DMS153 treated with DMSO at 0.1 percent for 48 hours (cell line): ENCODE data around the gene HS6ST1.

Experiments
- DNase-seq: peaks from one replicate; lab custom pipeline; 2025; ENCODE audit not compliant: unreplicated experiment; lab: John Stamatoyannopoulos, UW

The HS6ST1 gene

DNA sequence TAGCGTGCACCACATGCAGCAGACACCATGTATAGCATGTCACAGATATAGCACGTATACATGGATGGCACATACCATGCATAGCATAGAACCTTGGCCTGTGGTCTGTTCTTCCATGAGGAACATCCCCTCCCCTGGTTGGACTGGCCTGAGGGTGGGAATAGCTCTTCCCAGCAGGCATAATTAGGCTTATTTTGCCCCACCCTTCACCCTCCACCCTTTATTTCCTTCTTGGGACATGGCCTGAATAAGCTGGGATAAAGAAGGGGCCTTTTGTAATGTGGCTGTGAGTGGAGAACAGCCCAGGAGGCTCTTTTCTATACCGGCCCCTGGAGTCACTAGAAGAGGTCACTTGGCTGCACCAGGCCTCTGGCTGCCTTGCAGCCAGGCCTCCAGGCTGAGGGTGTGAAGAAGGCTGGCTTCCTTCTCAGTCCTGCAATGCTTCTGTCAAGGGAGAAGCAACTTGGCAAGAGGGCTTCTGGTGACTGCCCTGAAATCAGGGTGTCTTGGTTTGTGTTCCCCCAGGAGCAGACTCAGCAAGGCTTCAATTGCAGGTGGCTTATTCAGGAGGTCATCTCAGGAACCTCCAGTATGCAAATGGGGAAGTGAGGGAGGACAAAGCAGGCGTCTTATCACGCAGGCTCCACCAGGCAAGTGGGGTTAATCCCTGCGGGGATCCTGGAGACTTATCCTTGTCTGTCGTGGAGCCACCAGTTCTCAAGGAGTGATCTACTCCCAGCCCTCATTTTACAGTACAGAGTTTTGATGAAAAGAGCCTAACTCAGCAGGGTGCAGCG, 68.2 kb downstream of the HS6ST1 start:
- no peak for DNase-seq

DNA sequence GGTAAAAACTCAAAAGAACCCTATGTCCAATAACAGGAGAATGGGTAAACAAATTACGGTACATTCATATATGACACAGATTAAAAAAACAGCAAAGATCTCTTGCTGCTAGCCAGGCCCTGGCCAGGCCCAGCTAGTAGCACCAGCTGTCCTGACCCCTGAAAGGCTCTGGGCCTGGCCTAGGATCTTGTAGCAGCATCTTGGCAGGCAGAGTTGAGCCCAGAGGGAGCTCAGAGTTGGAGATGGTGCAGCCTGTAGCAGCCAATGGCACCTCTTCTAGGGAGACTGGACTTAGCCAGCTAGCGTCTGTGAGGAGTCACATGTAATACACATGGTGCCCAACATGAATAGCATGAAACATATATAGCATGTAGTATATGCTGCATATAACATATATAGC, 69.1 kb downstream of the HS6ST1 start:
- no peak for DNase-seq

DNA sequence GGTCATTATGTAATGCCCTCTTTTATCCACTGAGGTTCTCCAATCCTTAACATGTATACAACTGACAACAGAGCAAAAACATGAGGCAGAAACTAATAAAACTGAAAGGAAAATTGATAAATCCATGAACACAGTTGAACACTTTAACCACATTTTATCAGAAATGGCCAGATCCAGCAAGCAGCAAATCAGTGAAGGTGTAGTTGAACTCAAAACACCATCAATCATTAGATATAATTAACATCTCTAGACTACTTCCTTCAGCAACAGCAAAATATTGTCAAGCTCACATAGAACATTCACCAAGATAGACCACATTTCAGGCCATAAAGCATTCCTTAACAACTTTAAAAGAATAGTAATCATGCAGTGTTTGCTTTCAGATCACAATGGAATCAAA, 72.9 kb downstream of the HS6ST1 start:
- DNase-seq, result no peak

DNA sequence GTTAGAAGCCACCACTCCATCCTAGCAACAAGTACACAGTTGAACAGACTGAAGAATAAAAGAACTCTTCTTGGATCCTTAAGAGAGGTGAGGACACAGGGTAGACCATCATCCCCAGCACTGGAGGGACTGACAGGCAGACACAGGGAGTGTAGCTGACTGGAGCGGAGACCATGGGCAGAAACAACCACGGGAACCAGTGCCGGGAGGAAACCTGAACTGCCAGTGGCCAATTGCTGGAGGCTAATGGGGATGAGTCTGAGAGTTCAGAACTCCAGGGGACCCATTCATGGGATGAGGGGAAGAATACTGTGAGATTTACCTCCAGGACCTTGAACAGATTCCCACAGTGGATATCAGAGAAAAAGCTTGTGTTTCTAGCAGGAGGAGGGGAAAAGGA, 76.8 kb downstream of the HS6ST1 start:
- no peak for DNase-seq

DNA sequence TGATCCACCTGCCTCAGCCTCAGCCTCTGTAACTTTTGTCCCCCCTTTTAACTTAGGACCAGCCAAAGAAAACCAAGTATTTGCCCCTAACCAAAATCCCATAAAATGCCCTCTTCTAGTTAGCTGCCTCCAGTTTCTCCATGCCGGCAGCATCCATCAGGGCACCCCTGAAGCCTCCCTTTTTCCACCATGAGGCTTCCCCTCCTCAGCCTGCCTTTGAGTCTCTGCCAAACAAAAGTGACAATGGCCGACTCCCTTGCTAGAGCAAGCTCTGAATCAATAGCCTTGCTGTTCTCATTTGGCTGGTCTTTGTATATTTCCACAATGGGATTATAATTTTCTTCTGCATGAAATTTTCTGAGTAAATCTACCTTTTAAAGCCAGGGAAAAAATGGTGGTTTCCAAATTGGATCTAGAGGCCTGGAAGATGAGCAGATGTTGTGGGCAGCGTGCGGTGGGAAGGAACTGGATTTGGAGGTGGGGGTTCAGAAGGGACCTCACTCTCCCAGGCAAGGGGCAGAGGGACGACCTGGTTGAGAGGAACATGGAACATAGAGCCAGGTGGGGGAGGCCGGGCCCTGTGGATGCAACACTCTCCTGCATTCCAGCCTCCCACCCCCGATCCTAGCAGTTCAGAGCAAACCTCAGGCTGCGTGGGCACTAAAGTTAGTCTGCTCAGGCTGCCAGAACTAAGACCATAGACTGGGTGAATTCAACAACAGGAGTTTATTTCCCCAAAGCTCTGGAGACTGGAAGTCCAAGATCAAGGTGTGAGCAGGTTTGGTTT, 80.6 kb downstream of the HS6ST1 start:
- DNase-seq, result no peak

DNA sequence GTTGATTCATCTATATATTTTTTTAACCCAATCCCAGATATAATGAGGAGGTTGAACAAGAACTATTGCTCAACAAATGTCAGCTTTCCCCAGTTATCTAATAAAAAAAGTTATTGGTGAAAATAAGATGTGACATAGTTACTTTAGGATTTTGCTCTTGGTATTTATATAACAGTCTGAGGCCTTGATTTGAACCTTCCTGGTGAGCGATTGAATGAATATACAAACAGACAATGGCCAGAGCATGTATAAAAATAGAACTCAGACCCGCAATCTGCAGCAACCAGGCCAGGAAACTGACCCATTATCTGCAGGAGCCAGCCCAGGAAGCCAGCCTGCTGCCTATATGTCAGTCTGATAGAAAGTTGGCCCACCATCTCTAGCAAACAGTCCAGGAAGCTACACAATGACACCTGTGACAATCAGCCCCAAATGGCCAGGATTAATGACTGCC, 81.6 kb downstream of the HS6ST1 start:
- no peak for DNase-seq

DNA sequence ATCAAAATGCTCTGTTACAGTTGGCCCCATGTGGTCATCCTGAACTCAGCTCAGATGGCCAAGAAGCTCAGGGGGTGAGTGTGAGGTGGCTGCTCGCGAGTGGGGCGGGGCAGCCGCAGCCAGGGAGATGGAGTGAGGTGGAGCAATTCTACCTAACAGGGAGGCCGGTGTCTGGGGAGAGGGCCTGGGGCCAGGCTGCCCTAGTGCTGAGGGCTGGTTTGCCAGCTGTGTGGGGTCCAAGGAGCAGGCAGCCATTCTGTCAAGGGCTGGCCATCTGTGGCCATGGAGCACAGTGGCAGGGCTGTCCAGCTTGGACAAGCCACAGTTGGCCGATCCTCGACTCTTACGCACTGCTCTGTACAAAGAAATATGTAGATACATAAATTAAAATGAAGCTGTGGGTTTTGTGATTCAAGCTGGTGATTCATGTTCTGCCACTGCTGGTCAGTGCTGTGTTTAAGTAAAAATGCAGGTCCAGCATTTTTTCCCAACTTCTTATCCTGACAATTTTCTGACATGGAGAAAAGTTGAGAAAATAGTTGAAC, 82.1 kb downstream of the HS6ST1 start:
- DNase-seq, result no peak

DNA sequence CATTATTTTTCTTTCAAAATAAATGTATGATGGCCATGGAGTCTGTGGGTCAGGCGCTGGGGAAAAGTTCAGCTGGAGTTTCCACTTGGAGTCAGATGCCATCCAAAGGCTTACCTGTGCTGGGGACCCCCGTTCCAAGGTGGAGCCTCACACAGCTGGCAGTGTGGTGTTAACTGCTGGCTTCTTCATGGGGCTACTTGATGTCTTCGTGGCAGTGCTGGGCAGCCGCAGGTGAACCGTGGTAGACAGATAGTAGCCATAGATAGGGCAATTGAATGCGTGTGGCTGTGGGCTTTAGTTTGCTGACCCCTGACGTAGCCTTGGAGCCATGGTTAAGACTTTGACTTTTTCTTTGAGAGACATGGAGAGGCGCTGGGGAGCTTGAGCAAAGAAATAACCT, 83.1 kb downstream of the HS6ST1 start:
- DNase-seq, result no peak

DNA sequence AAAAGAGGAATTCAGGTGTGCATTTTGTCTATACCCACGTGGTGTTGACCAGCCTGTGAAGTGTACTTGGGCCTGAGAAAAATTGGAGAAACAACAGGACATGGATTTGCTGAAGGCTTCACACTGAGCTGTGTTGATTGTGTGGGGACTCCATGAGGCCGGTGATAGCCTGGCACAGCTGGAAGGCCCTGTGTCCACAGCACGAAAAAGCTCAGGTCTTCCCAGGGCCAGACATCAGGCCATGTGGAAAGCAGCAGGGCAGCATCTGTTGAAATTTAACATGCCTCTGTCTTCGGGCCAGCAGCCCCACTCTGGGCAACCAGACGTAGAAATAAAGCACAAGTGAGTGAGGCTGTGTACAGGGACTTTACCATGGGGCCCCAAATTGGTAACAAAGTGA, 84.1 kb downstream of the HS6ST1 start:
- no peak for DNase-seq

DNA sequence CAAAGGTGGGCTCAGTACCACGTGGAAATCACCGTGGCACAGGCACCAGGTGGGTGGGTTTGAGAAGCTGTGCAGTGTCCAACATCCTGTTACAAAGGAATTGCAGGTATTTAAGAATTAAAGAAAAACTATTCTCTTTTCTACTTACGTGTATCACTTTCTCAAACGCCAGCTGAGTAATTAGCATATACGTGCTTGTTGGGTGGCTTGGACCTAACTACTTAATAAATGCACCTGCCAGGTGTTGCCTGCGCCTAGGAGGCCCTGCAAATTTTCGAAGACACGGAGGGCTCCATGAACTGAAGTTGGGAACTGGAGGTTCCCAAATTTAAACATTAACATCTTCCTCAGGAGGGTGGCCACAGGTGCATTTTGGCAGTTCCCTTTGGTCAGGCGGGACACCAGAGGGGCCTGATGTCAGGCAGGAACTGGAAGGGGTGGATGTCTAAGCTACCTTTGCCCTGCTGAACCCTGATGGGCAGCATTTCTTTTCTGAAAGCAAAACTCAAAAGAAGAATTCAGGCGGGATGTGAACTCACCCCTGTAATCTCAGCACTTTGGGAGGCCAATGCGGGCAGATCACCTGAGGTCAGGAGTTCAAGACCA, 84.8 kb downstream of the HS6ST1 start:
- DNase-seq, result no peak

DNA sequence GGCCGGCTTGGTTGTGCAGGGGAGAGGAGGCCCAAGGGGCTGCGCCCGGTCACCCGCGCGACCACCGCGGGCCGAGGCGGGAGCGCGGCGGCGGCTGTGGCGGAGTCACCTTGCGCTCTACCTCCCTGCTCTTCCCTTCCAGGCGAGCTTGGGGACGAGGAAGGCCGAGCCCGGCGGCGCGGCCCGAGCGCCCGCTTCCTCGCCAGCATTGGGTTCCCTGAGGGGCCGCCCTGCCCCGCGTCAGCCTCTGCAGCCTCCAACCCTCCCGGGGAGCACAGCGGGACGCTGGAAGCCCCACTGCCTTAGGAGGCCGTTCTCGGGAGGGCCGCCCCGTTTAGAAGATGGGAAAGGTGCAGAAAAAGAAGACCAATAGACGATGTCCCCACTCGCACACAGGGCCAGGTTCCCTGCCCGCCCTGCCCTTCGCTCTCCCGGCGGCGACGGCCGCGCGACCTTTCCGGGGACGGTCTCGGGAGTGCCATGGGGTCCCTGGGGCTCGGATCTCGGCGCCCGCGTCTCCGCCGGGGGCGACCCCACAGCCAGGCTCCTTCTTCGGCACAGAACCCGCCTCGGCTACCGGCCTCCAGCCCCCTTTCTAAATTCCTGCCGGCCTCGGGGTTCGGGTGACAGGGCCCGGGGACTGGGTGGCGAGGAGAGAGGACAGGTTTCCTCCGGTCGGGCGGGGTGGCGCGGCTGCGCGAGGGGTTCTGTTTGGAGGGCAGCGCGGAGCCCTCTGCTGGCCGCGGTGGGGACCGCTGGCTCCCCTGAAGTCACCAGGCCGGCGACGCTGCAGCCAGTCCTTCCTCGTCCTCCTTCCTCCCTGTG, 85.5 kb downstream of the HS6ST1 start:
- peak; percentile 63 for DNase-seq

DNA sequence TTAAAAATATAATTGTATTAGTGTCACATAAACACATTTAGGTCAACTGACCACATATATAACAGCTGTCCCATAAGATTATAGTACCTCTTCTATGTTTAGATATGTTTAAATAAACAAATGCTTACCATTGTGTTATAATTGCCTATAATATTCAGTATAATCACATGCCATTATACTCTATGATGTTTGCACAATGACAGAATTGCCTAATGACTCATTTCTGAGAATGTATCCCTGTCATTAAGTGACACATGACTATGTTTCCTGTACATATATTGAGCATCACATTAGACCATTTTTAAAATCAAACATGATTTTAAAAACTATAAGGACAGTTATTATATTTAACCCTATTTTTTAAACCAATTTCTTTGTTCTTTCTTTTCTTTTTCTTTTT, 89.8 kb downstream of the HS6ST1 start:
- peak; percentile 31 for DNase-seq

DNA sequence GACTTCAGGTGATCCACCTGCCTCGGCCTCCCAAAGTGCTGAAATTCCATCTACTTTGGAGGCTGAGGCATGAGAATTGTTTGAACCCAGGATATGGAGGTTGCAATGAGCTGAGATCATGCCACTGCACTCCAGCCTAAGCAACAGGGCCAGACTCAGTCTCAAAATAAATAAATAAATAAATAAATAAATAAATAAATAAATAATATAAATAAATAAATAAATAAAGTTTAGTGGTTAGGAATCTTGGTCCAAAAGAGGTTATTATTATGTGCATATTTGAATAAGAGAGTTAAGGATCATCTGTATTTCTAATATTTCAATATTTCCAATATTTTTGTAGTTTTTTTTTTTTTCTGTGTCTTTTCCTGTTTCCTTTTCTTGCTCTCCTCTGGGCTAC, 90.8 kb downstream of the HS6ST1 start:
- no peak for DNase-seq

DNA sequence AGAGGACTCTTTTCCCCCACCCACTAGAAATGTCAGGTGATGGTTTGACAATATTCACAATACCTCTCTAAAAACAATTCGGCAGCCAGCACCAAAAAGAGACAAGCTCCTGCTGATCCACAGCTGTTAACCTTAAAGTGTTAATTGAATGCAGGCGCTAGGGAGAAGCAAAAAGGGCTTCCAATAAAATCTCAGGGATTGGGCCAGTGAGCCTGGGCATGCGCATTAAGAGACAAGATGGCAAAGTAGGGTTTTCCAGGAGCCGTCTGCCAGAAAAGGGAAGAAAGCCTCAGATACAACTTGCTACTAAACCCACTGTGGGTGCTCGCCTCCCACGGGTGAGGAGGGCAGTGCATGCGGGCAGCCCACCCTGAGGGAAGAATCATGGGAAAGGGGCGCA, 98.8 kb downstream of the HS6ST1 start:
- no peak for DNase-seq

DNA sequence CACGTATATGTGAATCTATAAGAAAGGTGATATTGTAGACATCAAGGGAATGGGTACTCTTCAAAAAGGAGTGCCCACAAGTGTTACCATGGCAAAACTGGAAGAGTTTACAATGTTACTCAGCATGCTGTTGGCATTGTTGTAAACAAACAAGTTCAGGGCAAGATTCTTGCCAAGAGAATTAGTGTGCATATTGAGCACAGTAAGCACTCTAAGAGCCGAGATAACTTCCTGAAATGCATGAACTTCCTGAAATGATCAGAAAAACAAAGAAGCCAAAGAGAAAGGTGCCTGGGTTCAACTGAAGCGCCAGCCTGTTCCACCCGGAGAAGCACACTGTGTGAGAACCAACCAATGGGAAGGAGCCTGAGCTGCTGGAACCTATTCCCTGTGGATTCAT, 101.0 kb downstream of the HS6ST1 start:
- no peak for DNase-seq

DNA sequence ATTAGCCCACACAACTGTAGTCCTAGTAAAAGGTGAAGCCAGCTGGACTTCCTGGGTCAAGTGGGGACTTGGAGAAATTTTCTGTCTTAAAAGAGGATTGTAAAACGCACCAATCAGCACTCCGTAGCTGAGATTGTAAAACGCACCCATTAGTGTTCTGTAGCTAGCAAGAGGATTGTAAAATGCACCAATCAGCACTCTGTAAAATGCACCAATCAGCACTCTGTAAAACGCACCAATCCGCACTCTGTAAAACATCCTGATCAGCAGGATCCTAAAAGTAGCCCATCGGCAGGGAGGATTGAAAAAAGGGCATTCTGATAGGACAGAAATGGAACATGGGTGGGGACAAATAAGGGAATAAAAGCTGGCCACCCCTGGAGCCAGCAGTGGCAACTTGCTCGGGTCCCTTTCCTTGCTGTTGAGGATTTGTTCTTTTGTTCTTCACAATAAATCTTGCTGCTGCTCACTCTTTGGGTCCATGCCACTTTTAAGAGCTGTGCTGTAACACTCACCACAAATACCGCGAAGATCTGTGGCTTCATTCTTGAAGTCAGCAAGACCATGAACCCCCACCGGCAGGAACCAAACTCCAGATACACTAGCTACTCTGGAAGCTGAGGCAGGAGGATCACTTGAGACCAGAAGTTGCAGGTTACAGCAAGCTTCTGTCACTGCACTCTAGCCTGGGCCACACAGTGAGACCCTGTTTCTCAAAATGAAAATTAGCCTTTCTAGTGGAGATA, 102.6 kb downstream of the HS6ST1 start:
- DNase-seq, result no peak
